ENCODE data around the gene CFDP1. TPM values are rescaled to one million over a fixed set of nuclear protein-coding genes. Genes with fewer than 3 reads are reported as not detected.

The CFDP1 gene
- total and polyA plus RNA-seq, 2 of the 13 experiments (the other 11 are each of a cell fraction or from before 2014, with no cell fraction given), result 78.6 to 153 TPM

- TF ChIP-seq ISX (CRISPR knock-in tag; conservative IDR thresholded peaks at IDR 0.05), result no peak
- TF ChIP-seq ATF7-NPFF (CRISPR knock-in tag; IDR thresholded peaks at IDR 0.05; ENCODE audit: low read depth), result no peak
- peak; percentile 87 for TF ChIP-seq FOXK1 (CRISPR knock-in tag; IDR thresholded peaks at IDR 0.05; ENCODE audit: borderline replicate concordance, low read depth)
- TF ChIP-seq ZNF446 (CRISPR knock-in tag; IDR thresholded peaks at IDR 0.05), result no peak
- TF ChIP-seq ZNF776 (CRISPR knock-in tag; IDR thresholded peaks at IDR 0.05), result no peak
- TF ChIP-seq NAIF1 (CRISPR knock-in tag; IDR thresholded peaks at IDR 0.05; ENCODE audit: borderline replicate concordance), result no peak
- TF ChIP-seq ZNF766 (CRISPR knock-in tag; IDR thresholded peaks at IDR 0.05; ENCODE audit: borderline replicate concordance), result no peak
- TF ChIP-seq ADNP (CRISPR knock-in tag; IDR thresholded peaks at IDR 0.05), result no peak
- no peak for TF ChIP-seq MTF1 (CRISPR knock-in tag; IDR thresholded peaks at IDR 0.05)
- no peak for TF ChIP-seq ZNF34 (CRISPR knock-in tag; IDR thresholded peaks at IDR 0.05; ENCODE audit: borderline replicate concordance)
- no peak for TF ChIP-seq KLF12 (CRISPR knock-in tag; IDR thresholded peaks at IDR 0.05; ENCODE audit: borderline replicate concordance)
- no peak for TF ChIP-seq SP1 (IDR thresholded peaks at IDR 0.05)
- TF ChIP-seq SP1 (CRISPR knock-in tag; IDR thresholded peaks at IDR 0.05), result peak; percentile 45; the same call in 1 of the 2 replicates
- peak; percentile 97 for TF ChIP-seq ZBTB37 (CRISPR knock-in tag; IDR thresholded peaks at IDR 0.05)
- TF ChIP-seq RFXANK (CRISPR knock-in tag; IDR thresholded peaks at IDR 0.05), result no peak
- no peak for TF ChIP-seq ZNF720 (CRISPR knock-in tag; IDR thresholded peaks at IDR 0.05)
- TF ChIP-seq PHB2 (IDR thresholded peaks at IDR 0.05; ENCODE audit: partially characterized antibody), result no peak
- peak; percentile 99 for TF ChIP-seq ZBTB34 (CRISPR knock-in tag; IDR thresholded peaks at IDR 0.05)
- no peak for TF ChIP-seq ZNF589 (CRISPR knock-in tag; conservative IDR thresholded peaks at IDR 0.05)
- peak; percentile 72; the same call in 1 of the 2 replicates for TF ChIP-seq NFE2 (CRISPR knock-in tag; IDR thresholded peaks at IDR 0.05)
- peak; percentile 33; the same call in 1 of the 3 replicates for TF ChIP-seq MXI1 (IDR thresholded peaks at IDR 0.05; ENCODE audit: borderline replicate concordance, low read depth, low read length)
- TF ChIP-seq HES4 (CRISPR knock-in tag; IDR thresholded peaks at IDR 0.05; ENCODE audit: borderline replicate concordance), result no peak
- TF ChIP-seq ZNF800 (CRISPR knock-in tag; IDR thresholded peaks at IDR 0.05), result no peak
- TF ChIP-seq ZBTB46 (CRISPR knock-in tag; IDR thresholded peaks at IDR 0.05; ENCODE audit: borderline replicate concordance), result no peak
- peak; percentile 82 for TF ChIP-seq ASH2L (IDR thresholded peaks at IDR 0.05; ENCODE audit: insufficient read length, low read depth, low read length)
- 0 out of 2 replicates have a peak, but pooled peaks have one; percentile 51 for TF ChIP-seq TBX2 (CRISPR knock-in tag; IDR thresholded peaks at IDR 0.05; ENCODE audit: borderline replicate concordance)
Measured at GRCh38 chr16:75309899-75310430, 123.3 kb downstream of the CFDP1 start (continued).

Measured in HepG2 (cell line).